Natural killer cell (primary cell): Measurements from ENCODE around the gene MAN1C1. TPM values are rescaled to one million over a fixed set of nuclear protein-coding genes. Genes with fewer than 3 reads are reported as not detected.

Experiments
- ATAC-seq, 3 donors: fragments of 150-1000 bp in 2 of 3; fragments of 200-7000 bp in 1 of 3; cut with Tn5 transposase; 1 replicate in 1 of 3; 2 replicates in 2 of 3; pipeline ENCODE4 v1.10.0; 2021; ENCODE audit warnings: mild to moderate bottlenecking in 2 of 3, moderate library complexity in 2 of 3
- DNase-seq, 2 donors: peaks; one replicate each; pipeline versions ENCODE4 v3.0.0 to v3.0.0-alpha.2; 2013 to 2021; ENCODE audit warnings: mixed read lengths in 1 of 2
- H3K27ac ChIP-seq: one replicate; pipeline ENCODE4 v1.5.1; 2013; ENCODE audit warnings: mild to moderate bottlenecking, low read length
- H3K27me3 ChIP-seq: one replicate; pipeline ENCODE4 v1.6.1; 2013; ENCODE audit warnings: low read length; ENCODE audit not compliant: control insufficient read depth, insufficient read depth
- H3K36me3 ChIP-seq: one replicate; pipeline ENCODE4 v1.6.1; 2013; ENCODE audit warnings: low read length; ENCODE audit not compliant: control insufficient read depth, insufficient read depth
- H3K4me1 ChIP-seq: one replicate; pipeline ENCODE4 v1.6.1; 2013; ENCODE audit warnings: low read length; ENCODE audit not compliant: control insufficient read depth, insufficient read depth
- H3K4me3 ChIP-seq: one replicate; pipeline ENCODE4 v1.5.1; 2013; ENCODE audit warnings: low read length
- H3K9me3 ChIP-seq: one replicate; pipeline ENCODE4 v1.6.1; 2013; ENCODE audit warnings: low read length; ENCODE audit not compliant: control insufficient read depth, insufficient read depth
- H3K27ac Mint-ChIP-seq, 2 donors: one replicate each; pipeline ENCODE4 v1.8.0; 2022; ENCODE audit warnings: mild to moderate bottlenecking in 2 of 2, mixed read lengths in 2 of 2, moderate library complexity in 1 of 2
- H3K27me3 Mint-ChIP-seq, 2 donors: one replicate each; pipeline ENCODE4 v1.8.0; 2022; ENCODE audit warnings: low read depth in 2 of 2, mixed read lengths in 2 of 2
- H3K36me3 Mint-ChIP-seq: one replicate; pipeline ENCODE4 v1.8.0; 2022; ENCODE audit warnings: mixed read lengths
- H3K4me1 Mint-ChIP-seq, 2 donors: one replicate each; pipeline ENCODE4 v1.8.0; 2022; ENCODE audit warnings: mixed read lengths in 2 of 2
- H3K4me3 Mint-ChIP-seq: one replicate; pipeline ENCODE4 v1.8.0; 2022; ENCODE audit warnings: mild to moderate bottlenecking, moderate library complexity, mixed read lengths
- H3K9me3 Mint-ChIP-seq, 2 donors: one replicate each; pipeline ENCODE4 v1.8.0; 2022; ENCODE audit warnings: mixed read lengths in 2 of 2
- CTCF ChIP-seq: fragments of 200-600 bp; IDR thresholded peaks from one replicate; pipeline ENCODE4 v1.8.0; 2022; ENCODE audit warnings: antibody characterized with exemption
- WGBS: methylation state at CpG from one replicate; pipeline ENCODE4 v1.1.7; 2013; ENCODE audit warnings: missing lambda C conversion rate; ENCODE audit not compliant: insufficient coverage; 5-methylcytosine and 5-hydroxymethylcytosine counted together
- intact Hi-C: fragments of 100-400 bp; cut with micrococcal nuclease; formaldehyde crosslinking; loops from one replicate; pipeline ENCODE4 v1.14.2; 2022
- total RNA-seq, 4 donors: library from RNA; stranded (reverse); fragments of 120-200 nt in 1 of 4; gene quantifications; one replicate each; pipeline versions ENCODE4 v1.2.3 to v1.2.4, GENCODE V29; 2013 to 2022

Gene MAN1C1
- total RNA-seq, 3 donors from 2014 or later (not counting 1 experiment from before 2014, with no cell fraction given): 3.6 to 7.5 (median 7.1) TPM

- no peak for TF ChIP-seq CTCF
- no peak for ATAC-seq
- no peak for DNase-seq
- intact Hi-C loops: loop anchor here (5.0 to 10.0 kb wide), 2 partner anchors 55 to 82 kb away; partner anchors contain the start of gene MAN1C1
- Mint-ChIP-seq H3K27ac (no peak overlapping the region), H3K4me1 (peaks cover 10 to 15% of the 10 kb centered on the region in 2 donors), H3K27me3 (peaks cover 17 to 27% of the 10 kb centered on the region in 2 donors), H3K4me3 (no peak overlapping the region), H3K9me3 (peaks cover 0 to 2% of the 10 kb centered on the region in 2 donors), H3K36me3 (no peaks in the 10 kb centered on the region)
- Histone ChIP-seq H3K4me3 (no peak overlapping the region), H3K27ac (no peak overlapping the region), H3K9me3 (no peaks in the 10 kb centered on the region), H3K27me3 (peaks cover 9% of the 10 kb centered on the region), H3K4me1 (peaks cover 11% of the 10 kb centered on the region), H3K36me3 (no peaks in the 10 kb centered on the region)
- WGBS: 92% methylated on average over 10 of the region's 10 CpGs
Measured at GRCh38 chr1:25699500-25700143, 83.0 kb downstream of the MAN1C1 start.

GRCh38 chr1:25700144-25700523 is 83.5 kb downstream of the MAN1C1 start:
- no peaks in the 10 kb centered on the region for H3K36me3 ChIP-seq
- H3K27me3 Mint-ChIP-seq: peaks cover 17 to 32% of the 10 kb centered on the region in 2 donors
- intact Hi-C loops: loop anchor here (5.0 to 10.0 kb wide), 2 partner anchors 55 to 83 kb away; partner anchors contain the start of gene MAN1C1
- peaks cover 13% of the 10 kb centered on the region for H3K4me1 ChIP-seq
- TF ChIP-seq CTCF: no peak
- ATAC-seq: no peak
- H3K4me3 Mint-ChIP-seq: no peak overlapping the region
- H3K4me1 Mint-ChIP-seq: peaks cover 15 to 20% of the 10 kb centered on the region in 2 donors
- no peaks in the 10 kb centered on the region for H3K9me3 ChIP-seq
- H3K27ac Mint-ChIP-seq: no peak overlapping the region
- H3K36me3 Mint-ChIP-seq: no peaks in the 10 kb centered on the region
- H3K4me3 ChIP-seq: no peak overlapping the region
- DNase-seq: no peak
- 97% methylated on average over 3 of the region's 3 CpGs for WGBS
- H3K9me3 Mint-ChIP-seq: peaks cover 0 to 2% of the 10 kb centered on the region in 2 donors
- H3K27ac ChIP-seq: no peak overlapping the region
- peaks cover 9% of the 10 kb centered on the region for H3K27me3 ChIP-seq

GRCh38 chr1:25700626-25701025 is 84.0 kb downstream of the MAN1C1 start:
- Histone ChIP-seq H3K27ac (no peak overlapping the region), H3K9me3 (no peaks in the 10 kb centered on the region), H3K4me3 (no peak overlapping the region), H3K27me3 (peaks cover 13% of the 10 kb centered on the region), H3K4me1 (peaks cover 13% of the 10 kb centered on the region), H3K36me3 (no peaks in the 10 kb centered on the region)
- intact Hi-C loops: loop anchor here (5.0 to 10.0 kb wide), 2 partner anchors 56 to 83 kb away; partner anchors contain the start of gene MAN1C1
- H3K4me3 Mint-ChIP-seq: no peak overlapping the region
- H3K9me3 Mint-ChIP-seq: peaks cover 0 to 2% of the 10 kb centered on the region in 2 donors
- ATAC-seq (no peak), DNase-seq (no peak)
- H3K4me1 Mint-ChIP-seq: peaks cover 20 to 24% of the 10 kb centered on the region in 2 donors
- no peaks in the 10 kb centered on the region for H3K36me3 Mint-ChIP-seq
- WGBS: 82% methylated on average over 7 of the region's 7 CpGs
- H3K27me3 Mint-ChIP-seq: peaks cover 17 to 35% of the 10 kb centered on the region in 2 donors
- no peak overlapping the region for H3K27ac Mint-ChIP-seq
- no peak for TF ChIP-seq CTCF
